GM18873 (cell line): Measurements from ENCODE around the gene SLC22A25.
"Not testable (repeated sequence)": the region's sequence is repeated elsewhere in the genome, so short reads cannot be mapped to it uniquely, and the experiment has no call there.

Experiments used
- ATAC-seq: cut with Tn5 transposase; IDR thresholded peaks from one replicate; pipeline ENCODE4 v1.9.1; 2021; ENCODE audit warnings: mild to moderate bottlenecking, moderate library complexity, moderate number of reproducible peaks; ENCODE audit not compliant: unreplicated experiment, low FRiP score

Gene SLC22A25

DNA sequence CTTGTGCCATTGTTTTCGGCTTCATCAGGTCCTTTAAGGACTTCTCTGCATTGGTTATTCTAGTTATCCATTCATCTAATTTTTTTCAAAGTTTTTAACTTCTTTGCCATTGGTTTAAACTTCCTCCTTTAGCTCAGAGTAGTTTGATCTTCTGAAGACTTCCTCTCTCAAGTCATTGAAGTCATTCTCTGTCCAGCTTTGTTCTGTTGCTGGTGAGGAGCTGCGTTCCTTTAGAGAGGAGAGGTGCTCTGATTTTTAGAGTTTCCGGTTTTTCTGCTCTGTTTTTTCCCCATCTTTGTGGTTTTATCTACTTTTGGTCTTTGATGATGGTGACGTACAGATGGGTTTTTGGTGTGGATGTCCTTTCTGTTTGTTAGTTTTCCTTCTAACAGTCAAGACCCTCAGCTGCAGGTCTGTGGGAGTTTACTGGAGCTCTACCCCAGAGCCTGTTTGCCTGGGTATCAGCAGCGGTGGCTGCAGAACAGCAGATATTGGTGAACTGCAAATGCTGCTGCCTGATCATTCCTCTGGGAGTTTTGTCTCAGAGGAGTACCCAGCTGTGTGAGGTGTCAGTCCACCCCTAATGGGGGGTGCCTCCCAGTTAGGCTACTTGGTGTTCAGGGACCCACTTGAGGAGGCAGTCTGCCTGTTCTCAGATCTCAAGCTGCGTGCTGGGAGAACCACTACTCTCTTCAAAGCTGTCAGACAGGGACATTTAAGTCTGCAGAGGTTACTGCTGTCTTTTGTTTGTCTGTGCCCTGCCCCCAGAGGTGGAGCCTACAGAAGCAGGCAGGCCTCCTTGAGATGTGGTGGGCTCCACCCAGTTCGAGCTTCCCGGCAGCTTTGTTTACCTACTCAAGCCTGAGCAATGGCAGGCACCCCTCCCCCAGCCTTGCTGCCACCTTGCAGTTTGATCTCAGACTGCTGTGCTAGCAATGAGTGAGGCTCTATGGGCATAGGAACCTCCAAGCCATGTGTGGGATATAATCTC lies 7.6 kb downstream of the SLC22A25 start:
- ATAC-seq, result not testable (repeated sequence)

DNA sequence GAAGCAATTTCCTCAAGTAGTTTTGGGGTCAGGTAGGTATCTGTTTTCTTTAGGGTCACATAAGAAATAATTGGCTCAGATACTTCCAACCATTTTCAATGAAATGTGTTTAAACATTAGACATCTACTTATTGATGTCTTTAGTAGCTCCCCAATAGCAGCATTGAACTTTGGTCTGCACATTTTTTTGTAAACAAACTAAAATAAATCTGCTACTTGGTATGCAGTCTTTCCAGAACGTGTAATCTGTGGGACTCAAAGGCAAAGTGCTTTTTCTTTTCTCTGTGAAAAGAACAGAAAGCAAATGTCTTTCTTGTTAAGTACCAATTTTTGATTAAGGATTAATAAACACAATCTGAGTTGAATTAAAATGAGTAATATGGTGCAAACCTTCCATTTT lies 13.6 kb downstream of the SLC22A25 start:
- ATAC-seq, result no peak

DNA sequence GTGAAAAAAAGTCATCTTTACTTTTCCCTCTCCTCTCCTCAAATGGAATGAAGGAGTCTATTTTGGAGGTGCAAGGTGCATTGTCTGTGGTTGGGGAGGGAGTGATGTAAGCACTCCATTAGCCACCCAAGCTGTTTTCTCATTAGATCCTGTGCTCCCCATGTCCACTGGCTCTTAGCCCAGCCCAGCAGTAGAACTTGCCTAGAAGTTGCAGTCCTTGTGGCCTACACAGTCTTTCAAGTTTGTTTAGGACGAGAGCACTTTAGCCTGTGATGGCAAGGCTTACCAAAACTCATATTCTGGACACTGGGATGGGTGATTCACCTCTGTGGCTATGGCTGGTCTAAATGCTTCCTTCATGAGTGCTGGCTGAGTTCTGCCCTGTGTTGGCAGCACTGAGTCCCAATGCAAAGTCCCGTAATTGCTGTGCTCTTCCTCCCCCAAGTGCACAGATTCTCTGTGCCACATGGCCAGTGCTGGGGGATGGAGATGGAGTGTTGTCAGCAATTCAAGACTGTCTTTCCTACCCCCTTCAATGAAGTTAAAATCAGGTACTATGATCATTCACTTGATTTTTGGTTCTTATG lies 15.8 kb downstream of the SLC22A25 start:
- no peak for ATAC-seq

DNA sequence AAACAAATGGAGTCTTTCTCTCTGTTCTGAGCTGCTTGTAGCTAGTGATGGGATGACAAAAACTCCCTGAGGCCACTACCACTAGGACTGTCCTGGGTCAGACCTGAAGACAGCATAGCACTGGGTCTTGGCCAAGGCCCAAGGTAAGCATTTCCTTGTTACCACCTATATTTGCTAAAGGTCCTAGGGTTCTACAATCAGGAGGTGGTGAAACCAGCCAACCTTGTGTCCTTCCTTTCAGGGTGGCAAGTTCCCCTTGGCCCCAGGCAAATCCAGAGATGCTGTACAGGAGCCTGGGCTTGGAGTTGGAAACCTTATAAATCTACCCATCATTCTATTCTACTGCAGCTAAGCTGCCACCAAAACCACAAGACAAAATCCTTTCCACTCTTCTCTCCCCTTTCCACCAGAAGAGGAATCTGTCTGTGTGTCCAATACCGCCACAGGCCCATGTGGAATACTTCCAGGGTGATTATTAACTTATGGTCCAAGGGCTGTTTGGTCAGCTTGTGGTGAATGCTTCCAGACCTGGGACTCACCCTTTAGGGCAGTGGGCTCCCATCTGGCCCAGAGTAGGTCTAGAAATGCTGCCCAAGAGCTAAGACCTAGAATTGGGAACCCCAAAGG lies 16.8 kb downstream of the SLC22A25 start:
- no peak for ATAC-seq

DNA sequence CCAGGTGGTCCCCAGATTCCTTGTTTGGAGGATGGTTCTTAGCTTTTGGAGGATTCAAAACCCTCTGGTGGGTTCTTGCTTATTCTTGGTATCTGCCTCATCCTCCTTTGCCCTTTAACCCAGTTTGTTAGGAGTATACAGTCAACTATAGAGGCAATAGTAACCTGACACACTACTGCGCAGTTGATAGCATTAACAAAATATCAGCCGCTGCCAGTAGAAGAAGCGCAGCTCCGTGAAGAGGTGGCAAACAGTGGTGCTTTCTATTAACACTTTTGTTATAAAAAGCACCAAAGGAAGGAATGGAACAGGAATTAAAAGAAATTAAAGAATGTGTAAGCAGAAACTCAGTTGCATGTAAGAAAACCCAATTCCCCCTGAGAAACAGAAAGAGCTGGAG lies 29.3 kb downstream of the SLC22A25 start:
- ATAC-seq, result no peak

DNA sequence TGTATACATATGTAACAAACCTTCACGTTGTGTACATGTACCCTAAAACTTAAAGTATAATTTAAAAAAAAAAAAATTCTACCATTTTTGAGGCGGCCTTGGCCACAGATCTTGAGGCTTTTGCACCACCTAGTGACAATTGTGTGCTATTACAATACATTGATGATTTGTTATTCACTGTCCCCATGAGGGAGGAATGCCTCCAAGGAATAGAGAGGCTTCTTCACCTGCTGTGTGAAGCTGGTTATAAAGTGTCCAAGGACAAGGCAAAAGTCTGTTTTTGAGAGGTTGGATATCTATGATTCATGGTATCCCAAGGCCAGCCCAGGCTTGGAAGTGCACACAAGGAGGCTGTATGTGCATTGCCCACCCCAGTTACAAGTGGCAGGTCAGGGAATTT lies 30.7 kb downstream of the SLC22A25 start:
- ATAC-seq, result no peak

DNA sequence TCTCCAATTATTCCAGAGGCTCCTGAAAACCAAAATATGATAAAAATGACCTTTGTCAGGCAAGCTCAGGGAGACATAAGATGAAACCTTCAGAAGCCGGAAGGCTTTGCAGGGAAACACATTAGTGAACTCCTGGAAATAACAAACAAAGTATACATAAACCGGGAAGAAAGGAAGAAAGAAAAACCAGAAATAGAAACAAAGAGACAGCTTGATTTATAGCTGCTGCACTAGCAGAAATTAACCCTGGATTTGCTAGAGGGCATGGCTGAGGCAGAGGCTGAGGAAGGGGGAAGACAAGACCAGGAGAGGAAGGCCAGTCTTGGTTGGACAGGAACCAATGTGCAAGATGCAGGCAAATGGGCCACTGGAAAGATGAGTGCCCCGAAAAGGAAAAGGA lies 33.3 kb downstream of the SLC22A25 start:
- no peak for ATAC-seq
